ENCODE measurements around the gene ATP1B2.

DNA sequence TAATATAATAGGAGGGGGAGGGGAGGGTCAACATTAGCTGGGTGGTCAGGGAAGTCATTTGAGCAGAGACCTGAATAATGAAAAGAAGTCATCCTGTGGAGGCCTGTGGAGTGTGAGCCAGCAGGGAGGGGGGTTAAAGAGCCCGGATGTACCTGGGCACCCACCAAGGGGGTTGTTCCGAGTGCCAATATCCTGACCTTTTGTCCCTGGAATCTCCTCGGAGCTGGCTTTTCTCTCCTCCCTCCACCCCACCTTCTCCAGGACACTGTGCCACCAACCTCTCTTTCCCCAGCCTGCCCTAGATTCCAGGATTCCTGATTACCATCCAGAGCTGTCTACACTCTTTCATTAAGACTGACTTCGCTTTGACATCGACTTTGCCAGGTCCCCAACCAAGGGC, 14.6 kb upstream of the ATP1B2 start:
- TF ChIP-seq EZH2 (IDR thresholded peaks at IDR 0.05; ENCODE audit: insufficient read depth, poor library complexity, severe bottlenecking): no peak
- TF ChIP-seq EZH2phosphoT487 (IDR thresholded peaks at IDR 0.05; ENCODE audit: insufficient read depth, low read depth): no peak

Data from GM23248 (cell line).